NCI-H345 treated with DMSO at 0.1 percent for 48 hours (cell line): ENCODE measurements around the gene PRCC.

ENCODE experiments used
- DNase-seq: peaks from one replicate; lab custom pipeline; 2025; ENCODE audit not compliant: unreplicated experiment; lab: John Stamatoyannopoulos, UW

Gene PRCC

DNA sequence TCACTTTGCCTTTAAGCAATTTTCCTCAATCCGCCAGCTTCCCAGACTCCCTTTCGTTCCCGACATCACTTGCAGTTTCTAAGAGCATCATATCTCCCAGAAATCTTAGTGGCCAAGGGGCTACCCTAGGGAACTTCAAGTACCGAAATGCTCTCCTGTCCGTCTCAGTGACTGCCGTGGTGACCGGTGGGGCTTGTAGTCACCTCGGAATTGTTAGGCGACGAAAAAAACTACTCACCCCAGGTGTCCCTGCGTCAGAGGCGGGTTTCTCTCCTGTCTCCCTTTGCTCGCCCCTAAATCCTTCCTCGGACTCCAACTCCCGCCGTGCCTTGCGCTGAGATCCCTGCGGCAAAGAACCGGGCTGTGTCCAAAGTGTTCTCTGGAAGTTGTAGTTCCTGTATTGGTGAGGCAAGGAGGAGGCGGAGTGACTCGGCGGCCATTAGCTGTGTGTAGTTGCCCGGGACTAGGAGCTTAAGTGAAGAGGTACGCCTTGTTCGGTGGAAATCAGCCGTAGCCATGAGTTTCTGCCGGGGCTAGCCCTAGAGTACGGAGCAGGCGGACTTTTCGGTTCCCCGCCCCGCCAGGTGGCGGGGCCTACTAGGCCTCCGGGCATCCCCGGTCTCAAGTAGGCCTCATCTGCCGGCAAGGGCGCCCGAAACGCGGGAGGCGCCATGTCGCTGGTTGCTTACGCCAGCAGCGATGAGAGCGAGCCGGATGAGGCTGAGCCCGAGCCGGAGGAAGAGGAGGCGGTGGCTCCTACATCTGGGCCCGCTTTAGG, at the start of gene PRCC:
PRCC (plus strand) TSS at position 435 of the 778 bp plus-strand sequence; CDS start at position 672, 237 bp downstream.
- peak; percentile 99 for DNase-seq

GRCh38 chr1:156721131-156721530, 46.2 kb upstream of the PRCC start:
- no peak for DNase-seq

- DNase-seq = no peak
Measured at GRCh38 chr1:156721535-156721934, 45.8 kb upstream of the PRCC start.

DNA sequence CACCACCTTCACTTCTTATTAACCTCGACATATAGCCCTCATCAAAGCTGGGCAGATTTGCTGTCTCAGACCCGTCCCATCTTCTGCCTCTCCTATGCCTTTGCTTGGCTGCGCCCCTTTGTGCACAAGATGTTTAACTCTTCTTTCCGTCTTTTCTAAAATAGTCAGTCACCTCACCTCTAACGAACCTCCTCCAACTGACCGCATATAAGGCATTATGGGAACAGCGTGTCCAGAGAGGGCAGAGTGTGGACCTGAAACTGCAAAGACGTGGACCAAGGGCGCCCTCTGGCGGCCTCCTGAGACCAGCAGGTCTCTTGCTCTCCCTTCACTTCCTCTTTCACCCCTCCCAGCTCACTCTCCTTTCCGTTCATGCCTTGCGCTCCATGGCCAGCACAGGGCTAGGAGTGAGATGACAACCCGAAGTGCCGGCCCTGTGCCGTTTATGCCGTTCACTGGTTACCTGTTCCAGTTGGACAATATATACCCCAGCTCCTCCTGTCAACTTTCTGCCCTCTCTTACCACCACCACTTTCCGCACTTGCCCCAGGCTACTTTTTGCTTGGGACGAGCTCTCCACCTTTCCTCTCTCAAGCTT, 41.6 kb upstream of the PRCC start:
- peak; percentile 77 for DNase-seq

- no peak for DNase-seq
Measured at GRCh38 chr1:156726549-156727226, 40.6 kb upstream of the PRCC start.

DNA sequence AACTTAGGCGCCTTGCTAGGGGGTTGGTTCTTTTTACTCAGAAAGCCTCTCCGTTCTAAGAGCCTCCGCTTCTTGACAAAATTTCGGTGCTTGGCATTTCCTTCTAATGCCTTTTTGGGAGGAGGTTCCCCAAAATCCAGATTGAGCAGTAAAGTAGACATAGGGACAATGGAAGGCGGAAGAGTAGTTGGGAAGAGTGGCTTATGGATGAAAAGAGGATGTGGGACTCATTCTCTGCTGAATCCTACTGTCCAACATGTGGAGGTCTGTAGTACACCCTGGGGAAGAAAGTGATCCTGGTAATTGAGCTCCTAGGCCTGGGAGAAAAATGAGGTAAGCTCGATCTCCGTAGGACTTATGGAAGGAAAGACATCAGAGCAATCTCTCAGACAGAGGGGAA, 39.8 kb upstream of the PRCC start:
- no peak for DNase-seq

GRCh38 chr1:156727926-156728598, 39.3 kb upstream of the PRCC start, which contains the start of gene METTL25B:
TSS of gene METTL25B (plus strand) at chr1:156728469. CDS start at chr1:156729105, 636 bp downstream.
- no peak for DNase-seq

DNA sequence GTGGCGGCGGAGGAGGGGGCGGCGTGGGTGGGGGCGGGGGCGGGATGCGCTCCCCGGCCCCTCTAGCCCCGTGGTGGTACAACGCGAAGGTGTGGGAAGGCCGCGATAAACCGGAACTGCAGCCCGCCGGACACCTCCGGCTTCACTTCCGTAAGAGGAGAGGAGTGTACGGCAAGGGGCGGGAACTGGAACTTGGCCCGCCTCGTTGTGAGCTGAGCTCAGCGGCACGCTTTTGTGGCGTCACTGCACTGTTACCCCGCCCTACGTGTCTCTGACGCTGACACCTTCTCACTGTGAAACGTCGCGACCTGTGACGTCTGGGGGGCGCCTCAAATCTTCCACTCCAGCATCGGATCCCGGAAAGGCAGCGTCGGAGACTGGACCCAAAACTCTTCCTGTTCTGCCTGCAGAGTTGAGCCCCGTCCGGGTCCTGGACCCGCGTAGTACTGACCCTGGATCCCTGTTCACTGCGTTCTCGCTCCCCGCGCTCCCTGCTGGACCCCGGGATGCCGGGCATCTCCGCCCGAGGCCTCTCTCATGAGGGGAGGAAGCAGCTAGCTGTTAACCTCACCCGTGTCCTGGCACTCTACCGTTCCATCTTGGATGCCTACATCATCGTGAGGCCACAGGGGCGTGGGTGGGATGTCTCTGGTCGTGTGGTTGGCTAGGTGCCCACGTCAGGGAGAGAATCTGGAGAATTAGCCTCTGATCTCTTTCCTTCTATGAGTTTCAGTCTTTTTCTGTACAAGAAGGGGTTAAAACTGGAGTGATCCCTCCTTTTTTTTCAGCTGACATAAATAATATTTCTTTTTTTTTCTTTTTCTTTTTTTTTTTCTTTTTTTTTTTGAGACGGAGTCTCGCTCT, 38.5 kb upstream of the PRCC start, which contains the start of gene ISG20L2:
ISG20L2 (minus strand) TSS at position 168 of the 864 bp plus-strand sequence. CDS start 1,114 bp downstream, outside the sequence.
- DNase-seq = peak; percentile 80

DNA sequence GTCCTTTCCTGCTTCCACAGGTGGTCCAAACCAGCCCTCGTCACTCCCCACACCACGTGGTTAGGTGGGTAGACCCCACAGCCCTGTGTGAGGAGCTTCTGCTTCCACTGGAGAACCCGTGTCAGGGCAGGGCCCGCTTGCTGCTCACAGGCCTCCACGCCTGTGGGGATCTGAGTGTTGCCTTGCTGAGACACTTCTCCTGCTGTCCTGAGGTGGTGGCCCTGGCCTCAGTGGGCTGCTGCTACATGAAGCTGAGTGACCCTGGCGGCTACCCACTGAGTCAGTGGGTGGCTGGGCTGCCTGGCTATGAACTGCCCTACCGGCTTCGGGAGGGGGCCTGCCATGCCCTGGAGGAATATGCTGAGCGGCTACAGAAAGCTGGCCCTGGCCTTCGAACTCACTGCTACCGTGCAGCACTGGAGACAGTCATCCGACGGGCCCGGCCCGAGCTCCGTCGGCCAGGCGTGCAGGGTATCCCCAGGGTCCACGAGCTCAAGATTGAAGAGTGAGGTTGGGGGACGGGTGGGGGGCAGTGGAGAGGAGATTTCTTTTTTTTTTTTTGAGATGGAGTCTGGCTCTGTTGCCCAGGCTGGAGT, 33.2 kb upstream of the PRCC start:
- no peak for DNase-seq

DNA sequence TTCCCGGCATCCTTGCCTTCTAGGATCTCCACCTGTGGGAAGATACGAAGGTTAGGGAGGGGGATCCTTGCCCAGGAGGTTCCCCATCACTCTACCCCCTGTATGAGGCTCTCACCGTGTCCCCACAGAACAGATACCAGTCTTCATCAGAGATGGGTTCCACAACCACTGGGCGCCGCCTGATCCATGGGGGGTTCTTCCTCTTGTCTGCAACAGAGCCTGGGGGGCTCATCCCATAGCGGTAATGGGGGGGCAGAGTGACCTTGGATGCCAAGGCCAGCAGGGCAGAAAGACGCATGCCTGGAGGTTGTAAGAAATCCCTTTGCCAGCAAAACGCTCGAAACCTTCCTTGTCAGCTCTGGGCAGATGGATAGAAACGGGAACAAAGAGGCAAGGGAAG, 28.9 kb upstream of the PRCC start:
- no peak for DNase-seq

GRCh38 chr1:156738916-156739315, 28.4 kb upstream of the PRCC start:
- DNase-seq = no peak

DNA sequence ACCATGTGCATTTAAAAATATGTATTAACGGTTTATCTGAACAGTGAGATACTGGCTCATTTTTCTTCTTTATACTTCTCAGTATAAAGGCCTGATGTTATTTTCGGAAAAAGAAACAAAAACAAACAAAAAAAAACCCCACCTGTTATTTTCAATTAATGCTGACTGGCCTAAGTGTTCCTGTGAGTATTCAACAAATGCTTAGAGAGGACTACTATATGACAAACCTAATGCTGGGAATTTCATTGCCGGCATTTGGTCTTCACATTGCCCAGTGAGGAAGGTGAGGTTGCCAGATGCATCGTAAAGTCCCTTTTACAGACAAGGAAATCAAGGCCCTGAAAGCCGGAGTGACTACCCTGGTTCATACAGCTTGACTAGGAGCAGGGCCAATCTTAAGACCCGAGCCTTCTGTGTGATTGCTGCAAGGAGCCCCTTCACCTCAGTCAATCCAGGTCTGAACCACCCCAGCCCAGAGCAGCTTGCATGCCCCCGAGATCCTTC, 27.0 kb upstream of the PRCC start:
- DNase-seq = no peak

DNA sequence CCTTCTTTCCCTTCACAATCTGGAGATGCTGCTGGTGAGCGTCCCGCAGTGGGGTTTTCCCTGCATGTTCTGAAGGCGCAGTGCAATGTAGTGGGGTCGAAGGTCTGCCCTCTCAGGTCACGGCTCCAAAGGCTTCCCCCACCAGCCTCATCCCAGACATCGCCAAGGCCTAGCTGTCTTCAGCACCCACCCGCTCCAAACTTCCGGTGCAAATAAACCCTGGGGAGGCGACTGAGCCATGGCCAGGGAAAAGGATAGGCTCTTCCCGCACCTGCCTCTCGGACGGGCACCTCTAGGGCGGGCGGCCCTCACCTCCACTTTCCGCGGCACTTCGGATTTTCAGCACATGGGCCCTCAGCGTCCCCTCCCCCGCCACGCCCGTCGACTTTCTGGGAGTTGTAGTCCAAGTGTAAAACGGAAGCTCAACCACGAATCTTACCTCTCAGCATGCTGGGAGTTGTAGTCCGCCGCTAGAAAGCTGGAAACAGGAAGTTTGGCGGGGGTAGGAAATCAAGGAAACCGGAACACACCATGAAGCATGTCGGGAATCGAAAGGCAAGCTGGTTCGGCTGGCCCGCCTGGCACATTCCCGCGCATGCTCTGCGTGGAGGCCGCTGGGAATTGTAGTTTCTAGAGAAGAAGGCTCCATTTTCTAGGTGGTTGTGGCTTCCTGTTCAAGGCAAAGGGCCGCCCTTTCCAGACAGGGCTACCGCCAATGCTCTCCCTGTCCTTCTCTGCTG, 26.4 kb upstream of the PRCC start, which contains the start of gene MRPL24:
MRPL24 (minus strand) TSS at position 348 of the 740 bp plus-strand sequence. CDS start 2,384 bp downstream, outside the sequence.
- DNase-seq = peak; percentile 99

- DNase-seq = no peak
Measured at GRCh38 chr1:156741481-156741983, 25.8 kb upstream of the PRCC start.

DNA sequence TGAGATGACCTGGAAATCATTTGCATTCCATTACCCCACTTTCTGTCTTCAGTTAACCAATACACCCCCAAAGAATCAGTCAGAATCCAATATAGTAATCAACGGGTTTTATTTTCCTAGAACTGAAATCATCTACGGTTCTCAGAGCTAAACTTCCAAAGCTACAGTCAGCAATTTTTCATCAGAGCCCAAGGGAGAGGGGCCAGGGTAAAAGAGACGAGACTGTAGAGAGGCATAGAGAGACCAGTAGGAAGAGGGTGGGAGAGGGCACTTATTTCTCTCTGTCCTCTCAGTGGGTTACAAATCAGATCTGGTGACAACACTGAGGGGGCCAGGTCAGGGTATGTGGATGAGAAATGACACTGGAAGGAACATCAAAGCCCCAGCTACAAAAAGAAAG, 25.3 kb upstream of the PRCC start:
- DNase-seq = no peak

DNA sequence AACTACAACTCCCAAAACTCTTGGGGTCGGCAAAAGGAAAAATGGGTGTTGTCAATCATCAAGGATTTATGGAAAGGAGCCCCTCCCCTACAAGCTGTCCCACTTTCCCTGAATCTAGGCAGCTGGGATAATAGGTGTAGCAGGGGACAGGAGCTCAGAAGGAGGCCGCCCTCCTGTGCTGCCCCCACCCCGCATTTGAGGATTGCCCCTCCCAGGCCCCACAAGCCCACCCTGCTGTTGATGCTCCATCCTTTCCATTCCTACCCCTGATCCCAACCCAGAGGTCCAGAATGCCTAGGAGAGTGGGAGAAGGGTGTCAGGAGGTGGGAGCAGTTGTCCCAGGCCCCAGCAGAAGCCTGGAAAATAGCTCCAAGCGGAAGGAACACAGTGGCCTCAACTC, 24.5 kb upstream of the PRCC start:
- DNase-seq = no peak

- no peak for DNase-seq
Measured at GRCh38 chr1:156743367-156744302, 23.7 kb upstream of the PRCC start.

- DNase-seq = no peak
Measured at GRCh38 chr1:156744344-156744743, 23.0 kb upstream of the PRCC start.
